Esophagus squamous epithelium (tissue), 5 donors: ENCODE data around the gene WDR37. TPM values are rescaled to one million over a fixed set of nuclear protein-coding genes. Genes with fewer than 3 reads are reported as not detected.
A peak's percentile ranks its signal among the peaks of the same experiment; 100 is the strongest.

Experiments
- DNase-seq: peaks from one replicate; lab custom pipeline; 2025; lab: John Stamatoyannopoulos, UW
- H3K27ac ChIP-seq, 4 donors: fragments of 200-600 bp; sonication (generic); one replicate each; pipeline ENCODE4 v1.5.1; 2016 to 2019; ENCODE audit warnings: mild to moderate bottlenecking in 1 of 4
- H3K27me3 ChIP-seq, 4 donors: fragments of 200-600 bp; sonication (generic); 1 replicate in 3 of 4; 2 replicates in 1 of 4; pipeline versions ENCODE4 v1.5.1 to v1.6.0; 2017 to 2021; ENCODE audit warnings: antibody characterized with exemption in 1 of 4
- H3K36me3 ChIP-seq, 3 donors: fragments of 200-600 bp; sonication (generic); one replicate each; pipeline ENCODE4 v1.5.1; 2016 to 2019
- H3K4me1 ChIP-seq, 3 donors: fragments of 200-600 bp; sonication (generic); one replicate each; pipeline ENCODE4 v1.5.1; 2017 to 2019
- H3K4me3 ChIP-seq, 4 donors: fragments of 200-600 bp; sonication (generic); 1 replicate in 3 of 4; 2 replicates in 1 of 4; pipeline ENCODE4 v1.5.1; 2016 to 2019; ENCODE audit warnings: mild to moderate bottlenecking in 2 of 4, moderate library complexity in 1 of 4
- H3K9me3 ChIP-seq, 3 donors: fragments of 200-600 bp; sonication (generic); one replicate each; pipeline ENCODE4 v1.5.1; 2016 to 2019
- CTCF ChIP-seq, 6 experiments: fragments of 450-650 bp in 4 of 6; fragments of 200-600 bp in 2 of 6; sonication (generic) in 2 of 6; IDR thresholded peaks; one replicate each; pipeline ENCODE4 v1.5.1; 2016 to 2019; ENCODE audit warnings: antibody characterized with exemption in 6 of 6, mild to moderate bottlenecking in 4 of 6, moderate library complexity in 4 of 6
- POLR2A ChIP-seq, 4 donors: fragments of 450-650 bp; IDR thresholded peaks; one replicate each; pipeline ENCODE4 v1.6.1; 2017; ENCODE audit warnings: antibody characterized with exemption in 4 of 4, mild to moderate bottlenecking in 4 of 4, moderate library complexity in 3 of 4
- whole genome bisulfite sequencing, 2 donors: methylation state at CpG; one replicate each; pipeline ENCODE4 v1.1.5; 2018; 5-methylcytosine and 5-hydroxymethylcytosine counted together
- intact Hi-C: fragments of 100-400 bp; cut with DNase I; formaldehyde crosslinking; loops from one replicate; pipeline ENCODE4 v1.15.0; 2022
- total RNA-seq, 4 donors: library from RNA; depleted of rRNA; stranded (reverse); fragments of >200 nt; gene quantifications; one replicate each; pipeline ENCODE4 v1.1.0, GENCODE V29; 2016
- donor health status: DM: yes; HTN: yes; CAD: no.

Gene WDR37
- total RNA-seq, 4 donors from 2014 or later = 7.5 to 17.2 (median 11.3) TPM

DNA sequence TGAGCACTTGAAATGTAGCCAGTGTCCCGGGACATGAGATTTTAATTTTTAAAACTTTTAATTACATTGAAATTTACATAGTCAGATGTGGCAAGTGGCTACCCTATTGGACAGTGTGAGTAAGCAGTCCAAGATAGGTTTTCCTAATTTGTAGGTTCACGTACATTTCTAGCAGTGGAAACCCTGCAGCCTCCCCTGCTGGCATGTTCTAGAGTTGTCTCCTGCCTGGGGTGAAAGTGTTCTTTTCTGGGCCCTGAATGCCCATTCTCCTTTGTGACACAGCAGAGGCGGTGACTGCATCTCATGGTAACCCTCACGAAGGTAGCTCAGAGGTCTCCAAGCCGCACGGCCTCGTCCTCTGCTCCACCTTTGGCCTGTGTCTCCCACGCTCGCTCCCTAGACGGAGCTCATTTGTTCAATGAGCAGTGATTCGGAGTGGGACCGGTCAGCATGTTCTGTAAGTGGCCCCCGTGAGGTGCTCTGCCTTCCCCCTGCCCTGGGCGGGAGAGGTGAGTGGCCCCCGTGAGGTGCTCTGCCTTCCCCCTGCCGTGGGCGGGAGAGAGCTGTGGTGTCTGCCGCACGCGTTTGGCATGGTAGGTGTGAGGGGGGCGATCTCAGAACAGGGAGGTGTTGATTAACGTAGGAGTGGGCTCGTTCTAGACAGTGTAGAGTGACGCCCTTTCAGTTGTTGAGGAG lies 18.0 kb downstream of the WDR37 start:
- 92 to 95% methylated on average over 16 to 20 of the region's 24 CpGs for WGBS, 2 donors
- TF ChIP-seq POLR2A (IDR thresholded peaks at IDR 0.05) (no peak), CTCF (IDR thresholded peaks at IDR 0.05) (peak in 1 of 6 experiments; percentile 21)
- intact Hi-C loops = no loop called here
- Histone ChIP-seq H3K9me3 (no peaks in the 10 kb centered on the region), H3K27me3 (no peaks in the 10 kb centered on the region), H3K27ac (no peak overlapping the region), H3K4me3 (no peak overlapping the region), H3K36me3 (peaks cover 0 to 74% (median 15%) of the 10 kb centered on the region in 3 donors), H3K4me1 (peaks cover 0 to 5% (median 0%) of the 10 kb centered on the region in 3 donors)
- no peak for DNase-seq

- WGBS, 2 donors = 88 to 94% methylated on average over 17 to 18 of the region's 18 CpGs
- no peak for DNase-seq
Observed at GRCh38 chr10:1074748-1075308, 18.6 kb downstream of the WDR37 start.

GRCh38 chr10:1078668-1079067 lies 22.5 kb downstream of the WDR37 start:
- H3K4me1 ChIP-seq = no peaks in the 10 kb centered on the region
- H3K4me3 ChIP-seq = no peak overlapping the region
- intact Hi-C loops = no loop called here
- TF ChIP-seq POLR2A (IDR thresholded peaks at IDR 0.05) = no peak
- no peaks in the 10 kb centered on the region for H3K9me3 ChIP-seq
- no peak overlapping the region for H3K27ac ChIP-seq
- H3K36me3 ChIP-seq = peaks cover 7 to 97% (median 17%) of the 10 kb centered on the region in 3 donors
- H3K27me3 ChIP-seq = no peaks in the 10 kb centered on the region
- DNase-seq = no peak

More at GRCh38 chr10:1074748-1075308, 18.6 kb downstream of the WDR37 start:
- no peak overlapping the region for H3K4me3 ChIP-seq
- TF ChIP-seq CTCF (IDR thresholded peaks at IDR 0.05) (peak in 1 of 6 experiments; percentile 34), POLR2A (IDR thresholded peaks at IDR 0.05) (no peak)
- intact Hi-C loops = no loop called here
- no peak overlapping the region for H3K27ac ChIP-seq
- no peaks in the 10 kb centered on the region for H3K27me3 ChIP-seq
- H3K9me3 ChIP-seq = no peaks in the 10 kb centered on the region
- peaks cover 0 to 5% (median 0%) of the 10 kb centered on the region in 3 donors for H3K4me1 ChIP-seq
- H3K36me3 ChIP-seq = peaks cover 0 to 80% (median 19%) of the 10 kb centered on the region in 3 donors

- no peak overlapping the region for H3K4me3 ChIP-seq
- no peaks in the 10 kb centered on the region for H3K27me3 ChIP-seq
- 89 to 95% methylated on average over 16 to 17 of the region's 17 CpGs for WGBS, 2 donors
- no peaks in the 10 kb centered on the region for H3K4me1 ChIP-seq
- no peak for TF ChIP-seq CTCF (IDR thresholded peaks at IDR 0.05)
- no peak for TF ChIP-seq POLR2A (IDR thresholded peaks at IDR 0.05)
- no peaks in the 10 kb centered on the region for H3K9me3 ChIP-seq
- intact Hi-C loops = no loop called here
- DNase-seq = no peak
- no peak overlapping the region for H3K27ac ChIP-seq
- H3K36me3 ChIP-seq = peaks cover 11 to 98% (median 47%) of the 10 kb centered on the region in 3 donors
Observed at GRCh38 chr10:1083581-1083980, 27.4 kb downstream of the WDR37 start.

DNA sequence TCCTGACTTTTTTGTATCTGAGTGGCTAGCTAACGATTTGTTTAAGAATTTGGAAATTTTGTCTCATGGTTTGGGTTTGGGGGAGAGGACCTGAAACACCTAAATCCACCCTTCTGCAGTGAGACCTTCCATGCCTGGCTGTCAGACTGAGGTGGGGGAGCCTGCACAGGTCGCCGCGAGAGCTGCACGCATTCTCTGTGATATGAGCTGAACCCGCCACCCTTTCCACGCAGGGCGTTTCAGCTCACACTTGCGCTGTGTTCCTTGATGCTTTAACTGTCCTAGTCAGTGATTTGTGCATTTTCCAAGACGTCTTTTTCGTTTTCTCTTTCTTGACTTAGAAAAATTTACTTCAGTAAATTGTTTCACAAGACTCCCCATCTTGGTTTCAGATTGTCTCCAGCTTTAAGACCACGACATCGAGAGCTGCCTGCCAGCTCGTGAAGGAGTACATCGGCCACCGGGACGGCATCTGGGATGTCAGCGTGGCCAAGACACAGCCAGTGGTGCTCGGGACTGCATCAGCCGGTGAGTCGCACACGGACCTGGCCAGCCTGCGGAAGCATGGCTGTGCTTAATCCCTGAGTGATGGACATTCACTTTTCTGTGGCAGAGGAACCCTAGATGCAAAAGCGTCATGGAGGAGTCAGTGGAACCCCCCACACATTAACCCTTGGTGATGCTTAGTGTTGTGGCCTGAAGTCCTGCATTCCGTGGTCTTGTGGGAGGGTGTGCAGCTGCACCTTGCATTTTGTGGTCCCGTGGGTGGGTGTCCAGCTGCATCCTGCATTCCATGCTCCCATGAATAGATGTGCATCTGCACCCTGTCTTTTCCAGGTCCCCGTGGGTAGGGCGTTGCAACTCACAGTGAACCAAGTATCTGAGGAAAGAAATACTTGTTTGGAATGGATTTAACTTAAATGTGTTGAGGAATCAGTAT lies 28.1 kb downstream of the WDR37 start:
- WGBS, 2 donors = 95 to 96% methylated on average over 20 to 28 of the region's 28 CpGs
- Histone ChIP-seq H3K4me3 (no peak overlapping the region), H3K27me3 (no peaks in the 10 kb centered on the region), H3K4me1 (no peaks in the 10 kb centered on the region), H3K9me3 (no peaks in the 10 kb centered on the region), H3K36me3 (peaks cover 11 to 98% (median 52%) of the 10 kb centered on the region in 3 donors), H3K27ac (no peak overlapping the region)
- TF ChIP-seq CTCF (IDR thresholded peaks at IDR 0.05) (no peak), POLR2A (IDR thresholded peaks at IDR 0.05) (no peak)
- DNase-seq = no peak
- intact Hi-C loops = no loop called here
